Activated CD8-positive, alpha-beta T cell treated with anti-CD3 and anti-CD28 coated beads for 36 hours (primary cell): ENCODE results near the gene APEX2. TPM values are rescaled to one million over a fixed set of nuclear protein-coding genes. Genes with fewer than 3 reads are reported as not detected.
"Not testable (repeated sequence)": the region's sequence is repeated elsewhere in the genome, so short reads cannot be mapped to it uniquely, and the experiment has no call there.

Source experiments
- ATAC-seq: fragments of 200-7000 bp; cut with Tn5 transposase; one replicate; pipeline ENCODE4 v1.10.0; 2021; ENCODE audit warnings: mild to moderate bottlenecking, moderate library complexity
- CTCF ChIA-PET: fragments of 350-600 bp; sonication (Branson Sonifier 250); formaldehyde crosslinking; loops from one replicate; lab custom pipeline; 2021; ENCODE audit warnings: antibody characterized with exemption; lab: Charles Lee
- POLR2A ChIA-PET: fragments of 350-600 bp; sonication (Branson Sonifier 250); formaldehyde crosslinking; loops from one replicate; lab custom pipeline; 2021; ENCODE audit warnings: antibody characterized with exemption; lab: Charles Lee
- DNase-seq: peaks from one replicate; pipeline ENCODE4 v3.0.0-alpha.2; 2020
- H3K27ac Mint-ChIP-seq: one replicate; pipeline ENCODE4 v1.8.0; 2021; ENCODE audit warnings: mild to moderate bottlenecking, mixed read lengths
- H3K27me3 Mint-ChIP-seq: one replicate; pipeline ENCODE4 v1.8.0; 2021; ENCODE audit warnings: mixed read lengths
- H3K36me3 Mint-ChIP-seq: one replicate; pipeline ENCODE4 v1.8.0; 2021; ENCODE audit warnings: low read depth, mixed read lengths
- H3K4me1 Mint-ChIP-seq: one replicate; pipeline ENCODE4 v1.8.0; 2021; ENCODE audit warnings: low read depth, mixed read lengths
- H3K4me3 Mint-ChIP-seq: one replicate; pipeline ENCODE4 v1.8.0; 2021; ENCODE audit warnings: mild to moderate bottlenecking, moderate library complexity, mixed read lengths
- H3K9me3 Mint-ChIP-seq: one replicate; pipeline ENCODE4 v1.8.0; 2021; ENCODE audit warnings: mixed read lengths
- CTCF ChIP-seq: fragments of 200-600 bp; IDR thresholded peaks from one replicate; pipeline ENCODE4 v1.8.0; 2022; ENCODE audit warnings: antibody characterized with exemption, mild to moderate bottlenecking
- intact Hi-C: fragments of 100-400 bp; cut with micrococcal nuclease; formaldehyde crosslinking; loops from one replicate; pipeline ENCODE4 v1.10.0; 2022
- total RNA-seq, 2 experiments: library from RNA; stranded (reverse); gene quantifications; one replicate each; pipeline ENCODE4 v1.2.3, GENCODE V29; 2021

Gene APEX2
- total RNA-seq, 2 experiments from 2014 or later = 30.0 to 33.0 TPM

- intact Hi-C loops = no loop called here
- CTCF ChIA-PET = no interaction called here
- ATAC-seq = no peak
- Mint-ChIP-seq H3K9me3 (no peaks in the 10 kb centered on the region), H3K27ac (no peak overlapping the region), H3K36me3 (no peaks in the 10 kb centered on the region), H3K4me3 (no peak overlapping the region), H3K4me1 (peaks cover 4% of the 10 kb centered on the region), H3K27me3 (no peaks in the 10 kb centered on the region)
- no peak for TF ChIP-seq CTCF
- POLR2A ChIA-PET = no interaction called here
- DNase-seq = no peak
Observed at GRCh38 chrX:55029291-55029690, 29.1 kb downstream of the APEX2 start.

DNA sequence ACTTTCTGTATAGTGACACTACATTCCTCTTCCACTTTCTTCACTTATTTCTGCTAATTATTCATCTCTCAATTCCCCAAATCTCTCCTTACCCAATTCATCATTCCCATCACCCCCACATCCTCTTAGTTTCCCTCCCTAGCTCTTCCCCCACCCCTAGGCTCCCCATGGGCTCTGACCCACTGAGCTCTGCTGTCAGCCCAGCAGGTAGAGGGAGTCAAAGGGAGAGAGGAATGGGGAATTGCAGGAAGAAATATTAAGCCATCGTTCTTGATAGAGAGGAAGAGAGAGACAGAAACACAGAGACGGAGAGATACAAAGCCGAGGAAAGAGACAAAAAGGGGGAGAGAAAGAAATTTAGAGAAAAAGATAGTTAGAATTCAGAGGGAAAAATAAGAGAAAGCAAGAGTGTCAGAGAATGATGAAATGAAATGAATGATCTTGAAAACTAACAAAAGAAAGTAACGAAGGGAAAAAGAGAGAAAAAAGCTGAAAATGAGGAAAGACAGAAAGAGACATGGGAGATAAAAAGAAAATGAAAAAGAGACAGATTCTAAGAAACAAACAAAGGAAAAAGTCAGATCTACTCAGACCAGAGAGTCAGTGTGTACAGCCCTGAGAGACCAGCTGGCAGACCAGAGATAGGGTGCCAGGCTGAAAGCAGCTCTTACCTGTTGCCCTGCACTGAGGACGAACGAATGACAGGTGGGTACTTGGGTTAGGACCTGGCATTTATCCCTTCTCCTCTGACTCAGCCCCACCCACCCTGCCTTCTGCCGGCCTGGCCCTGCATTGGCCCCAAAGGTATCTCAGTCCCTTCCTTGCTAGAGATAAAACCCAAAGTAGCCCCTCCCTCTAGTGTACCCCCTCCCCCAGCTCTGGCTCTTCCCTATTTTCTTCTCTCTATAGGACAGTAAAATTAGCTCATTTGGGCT is 30.4 kb downstream of the APEX2 start, which contains the start of gene ALAS2:
Gene ALAS2 (minus strand): TSS at position 707 of the 935 bp plus-strand sequence. CDS start 4,977 bp downstream, outside the sequence.
- CTCF ChIA-PET = no interaction called here
- no peak for ATAC-seq

DNA sequence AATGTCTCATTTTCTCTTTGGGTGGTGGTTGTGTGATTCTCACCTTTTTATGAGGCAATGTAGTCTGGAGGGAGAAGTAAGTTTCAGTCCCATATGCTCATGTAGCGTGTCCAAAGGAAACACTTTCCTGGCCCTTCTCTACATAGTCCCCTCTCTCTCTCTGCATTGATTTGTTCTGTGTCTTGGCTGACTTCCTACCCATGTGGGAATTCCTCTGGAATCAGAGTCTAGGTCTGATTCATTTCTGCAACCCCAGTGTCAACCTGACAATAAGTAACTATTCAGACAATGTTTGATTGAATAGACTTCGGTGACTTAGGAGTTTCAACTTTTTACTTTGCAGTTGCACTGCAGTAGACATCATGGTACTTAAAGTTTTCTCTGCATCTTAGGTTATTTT is 33.3 kb downstream of the APEX2 start:
- ATAC-seq = no peak
- DNase-seq = no peak
- POLR2A ChIA-PET = no interaction called here
- Mint-ChIP-seq H3K27ac (no peak overlapping the region), H3K4me3 (no peak overlapping the region), H3K27me3 (no peaks in the 10 kb centered on the region), H3K36me3 (no peaks in the 10 kb centered on the region), H3K9me3 (no peaks in the 10 kb centered on the region), H3K4me1 (no peaks in the 10 kb centered on the region)
- intact Hi-C loops = no loop called here
- CTCF ChIA-PET = no interaction called here
- no peak for TF ChIP-seq CTCF

More for the DNA sequence above, 30.4 kb downstream of the APEX2 start, which contains the start of gene ALAS2:
- H3K27me3 Mint-ChIP-seq = no peaks in the 10 kb centered on the region
- peaks cover 4% of the 10 kb centered on the region for H3K4me1 Mint-ChIP-seq
- H3K27ac Mint-ChIP-seq = no peak within 1 kb of the TSS
- no peak for TF ChIP-seq CTCF
- H3K4me3 Mint-ChIP-seq = no peak within 1 kb of the TSS
- no peaks in the 10 kb centered on the region for H3K9me3 Mint-ChIP-seq
- intact Hi-C loops = no loop called here
- H3K36me3 Mint-ChIP-seq = no peaks in the 10 kb centered on the region
- no peak for DNase-seq
- POLR2A ChIA-PET = no interaction called here

- H3K36me3 Mint-ChIP-seq = no peaks in the 10 kb centered on the region
- no peak for DNase-seq
- POLR2A ChIA-PET = no interaction called here
- H3K4me3 Mint-ChIP-seq = no peak overlapping the region
- H3K9me3 Mint-ChIP-seq = no peaks in the 10 kb centered on the region
- no peaks in the 10 kb centered on the region for H3K27me3 Mint-ChIP-seq
- no peaks in the 10 kb centered on the region for H3K4me1 Mint-ChIP-seq
- H3K27ac Mint-ChIP-seq = no peak overlapping the region
- CTCF ChIA-PET = no interaction called here
- no peak for ATAC-seq
- intact Hi-C loops = no loop called here
- no peak for TF ChIP-seq CTCF
Observed at GRCh38 chrX:55039471-55039870, 39.3 kb downstream of the APEX2 start.

- no peak for ATAC-seq
- H3K9me3 Mint-ChIP-seq = no peaks in the 10 kb centered on the region
Observed at GRCh38 chrX:55041514-55041913, 41.4 kb downstream of the APEX2 start.

GRCh38 chrX:55050599-55050998 is 50.4 kb downstream of the APEX2 start:
- intact Hi-C loops, H3K27ac Mint-ChIP-seq, ATAC-seq, CTCF ChIA-PET, H3K36me3 Mint-ChIP-seq, DNase-seq, H3K9me3 Mint-ChIP-seq, POLR2A ChIA-PET, H3K4me3 Mint-ChIP-seq, H3K4me1 Mint-ChIP-seq, H3K27me3 Mint-ChIP-seq: not testable (repeated sequence)

More at GRCh38 chrX:55041514-55041913, 41.4 kb downstream of the APEX2 start:
- H3K4me3 Mint-ChIP-seq = no peak overlapping the region
- H3K27ac Mint-ChIP-seq = no peak overlapping the region
- ChIA-PET POLR2A (no interaction called here), CTCF (no interaction called here)
- no peak for DNase-seq
- no peaks in the 10 kb centered on the region for H3K4me1 Mint-ChIP-seq
- intact Hi-C loops = no loop called here
- H3K27me3 Mint-ChIP-seq = no peaks in the 10 kb centered on the region
- H3K36me3 Mint-ChIP-seq = no peaks in the 10 kb centered on the region
- TF ChIP-seq CTCF = no peak
